IMR-90 (cell line): ENCODE data around the gene C14orf119. TPM values are rescaled to one million over a fixed set of nuclear protein-coding genes. Genes with fewer than 3 reads are reported as not detected.

Experiments
- ATAC-seq: fragments of 200-7000 bp; cut with Tn5 transposase; 2 replicates; pipeline ENCODE4 v1.9.1; 2020; ENCODE audit warnings: low read depth, mild to moderate bottlenecking, moderate library complexity
- BruUV-seq: library from RNA; stranded (reverse); fragments of 400-500 nt; replicated peaks from 2 replicates; lab custom pipeline; 2021; lab: Mats Ljungman, UMichigan
- CTCF ChIA-PET: fragments of 300-600 bp; formaldehyde crosslinking; extraction: SDS; loops from one replicate; lab custom pipeline; 2021; ENCODE audit warnings: antibody characterized with exemption; lab: Yijun Ruan, JAX
- POLR2A ChIA-PET: fragments of 300-600 bp; sonication (Branson Sonifier 250); formaldehyde crosslinking; loops from one replicate; lab custom pipeline; 2022; ENCODE audit warnings: antibody characterized with exemption; ENCODE audit not compliant: unreplicated experiment; lab: Charles Lee
- DNase-seq: peaks from one replicate; pipeline ENCODE4 v3.0.0; 2013
- H2AFZ ChIP-seq: replicated peaks from 2 replicates; pipeline ENCODE3; 2013; ENCODE audit warnings: low read length, mild to moderate bottlenecking; ENCODE audit not compliant: poor library complexity
- H2AK5ac ChIP-seq: 2 replicates; pipeline ENCODE4 v1.6.1; 2013; ENCODE audit warnings: low read depth, low read length, inconsistent platforms
- H2AK9ac ChIP-seq: replicated peaks from 2 replicates; pipeline ENCODE3; 2013; ENCODE audit warnings: mild to moderate bottlenecking, low read depth, low read length, moderate library complexity; ENCODE audit not compliant: poor library complexity
- H2BK120ac ChIP-seq: 2 replicates; pipeline ENCODE4 v1.6.1; 2013; ENCODE audit warnings: low read depth, low read length, inconsistent platforms
- H2BK15ac ChIP-seq: 3 replicates; pipeline ENCODE4 v1.6.1; 2013; ENCODE audit warnings: low read depth, low read length, inconsistent platforms
- H2BK20ac ChIP-seq: 2 replicates; pipeline ENCODE4 v1.6.1; 2013; ENCODE audit warnings: low read depth, mild to moderate bottlenecking, inconsistent platforms, low read length, moderate library complexity
- H2BK5ac ChIP-seq: 2 replicates; pipeline ENCODE4 v1.6.1; 2013; ENCODE audit warnings: mild to moderate bottlenecking, low read depth, low read length, inconsistent platforms; ENCODE audit not compliant: poor library complexity, severe bottlenecking
- H3K14ac ChIP-seq: replicated peaks from 2 replicates; pipeline ENCODE4 v1.6.1; 2013; ENCODE audit warnings: low read depth, low read length, inconsistent platforms
- H3K18ac ChIP-seq: 2 replicates; pipeline ENCODE4 v1.6.1; 2013; ENCODE audit warnings: low read depth, low read length, control low read depth
- H3K23ac ChIP-seq: 2 replicates; pipeline ENCODE4 v1.6.1; 2013; ENCODE audit warnings: low read depth, low read length, inconsistent platforms
- H3K27ac ChIP-seq: 2 replicates; pipeline ENCODE4 v1.5.1; 2013; ENCODE audit warnings: mild to moderate bottlenecking, control low read depth, low read length; ENCODE audit not compliant: insufficient read depth
- H3K27me3 ChIP-seq: 2 replicates; pipeline ENCODE4 v1.6.1; 2013; ENCODE audit warnings: low read length; ENCODE audit not compliant: control insufficient read depth, insufficient read depth
- H3K36me3 ChIP-seq: 2 replicates; pipeline ENCODE4 v1.6.1; 2013; ENCODE audit warnings: low read length, mixed read lengths; ENCODE audit not compliant: control insufficient read depth, insufficient read depth
- H3K4ac ChIP-seq: 2 replicates; pipeline ENCODE4 v1.6.1; 2013; ENCODE audit warnings: low read depth, low read length, inconsistent platforms
- H3K4me1 ChIP-seq: 2 replicates; pipeline ENCODE4 v1.6.1; 2013; ENCODE audit warnings: low read length, mixed read lengths; ENCODE audit not compliant: control insufficient read depth, insufficient read depth
- H3K4me2 ChIP-seq: 2 replicates; pipeline ENCODE4 v1.6.1; 2013; ENCODE audit warnings: low read depth, mild to moderate bottlenecking, control low read depth, low read length, moderate library complexity
- H3K4me3 ChIP-seq: 2 replicates; pipeline ENCODE4 v1.5.1; 2013; ENCODE audit warnings: low read depth, mild to moderate bottlenecking, control low read depth, low read length, moderate library complexity; ENCODE audit not compliant: insufficient read depth
- H3K56ac ChIP-seq: 2 replicates; pipeline ENCODE4 v1.6.1; 2013; ENCODE audit warnings: low read length, inconsistent platforms; ENCODE audit not compliant: insufficient read depth; ENCODE audit errors: extremely low read depth
- H3K79me1 ChIP-seq, 2 experiments: 2 replicates each; pipeline ENCODE4 v1.6.1; 2013; ENCODE audit warnings: low read length in 2 of 2, inconsistent platforms in 1 of 2, low read depth in 1 of 2
- H3K9ac ChIP-seq: 2 replicates; pipeline ENCODE4 v1.6.1; 2013; ENCODE audit warnings: low read depth, low read length, control low read depth
- H3K9me1 ChIP-seq: 2 replicates; pipeline ENCODE4 v1.6.1; 2013; ENCODE audit warnings: low read length, inconsistent platforms; ENCODE audit not compliant: insufficient read depth
- H3K9me3 ChIP-seq: 2 replicates; pipeline ENCODE4 v1.6.1; 2013; ENCODE audit warnings: low read length; ENCODE audit not compliant: control insufficient read depth, insufficient read depth
- H4K20me1 ChIP-seq: 2 replicates; pipeline ENCODE4 v1.6.1; 2013; ENCODE audit warnings: low read length, inconsistent platforms; ENCODE audit not compliant: insufficient read depth
- H4K5ac ChIP-seq: 2 replicates; pipeline ENCODE4 v1.6.1; 2013; ENCODE audit warnings: mild to moderate bottlenecking, low read depth, low read length, control low read depth
- H4K8ac ChIP-seq, 2 experiments: 2 replicates each; pipeline ENCODE4 v1.6.1; 2013; ENCODE audit warnings: low read depth in 2 of 2, low read length in 2 of 2, control low read depth in 1 of 2, inconsistent platforms in 1 of 2
- H4K91ac ChIP-seq: 2 replicates; pipeline ENCODE4 v1.6.1; 2013; ENCODE audit warnings: low read depth, low read length, inconsistent platforms; ENCODE audit not compliant: insufficient read depth
- CEBPB ChIP-seq: IDR thresholded peaks from 2 replicates; pipeline ENCODE4 v1.6.1; 2012; ENCODE audit warnings: low read depth, low read length, improper control_type of control experiment
- CHD1 ChIP-seq: IDR thresholded peaks from 2 replicates; pipeline ENCODE4 v1.6.1; 2012; ENCODE audit warnings: low read depth, low read length, improper control_type of control experiment
- FOS ChIP-seq: fragments of 150-350 bp; IDR thresholded peaks from 2 replicates; pipeline ENCODE4 v1.6.1; 2016; ENCODE audit warnings: low read depth, low read length
- MAFK ChIP-seq: IDR thresholded peaks from 2 replicates; pipeline ENCODE4 v1.6.1; 2012; ENCODE audit warnings: low read depth, low read length, improper control_type of control experiment
- MAZ ChIP-seq: IDR thresholded peaks from 2 replicates; pipeline ENCODE4 v1.6.1; 2012; ENCODE audit warnings: low read depth, mild to moderate bottlenecking, low read length, improper control_type of control experiment, moderate library complexity, borderline replicate concordance
- MXI1 ChIP-seq: IDR thresholded peaks from 2 replicates; pipeline ENCODE4 v1.6.1; 2012; ENCODE audit warnings: low read depth, mild to moderate bottlenecking, low read length, moderate library complexity, borderline replicate concordance
- NFE2L2 ChIP-seq: fragments of 150-350 bp; IDR thresholded peaks from 2 replicates; pipeline ENCODE4 v1.6.1; 2016; ENCODE audit warnings: low read depth, mild to moderate bottlenecking, low read length
- RAD21 ChIP-seq: IDR thresholded peaks from 2 replicates; pipeline ENCODE4 v1.6.1; 2012; ENCODE audit warnings: low read length, improper control_type of control experiment
- RCOR1 ChIP-seq: IDR thresholded peaks from 2 replicates; pipeline ENCODE4 v1.6.1; 2012; ENCODE audit warnings: mild to moderate bottlenecking, low read length, improper control_type of control experiment; ENCODE audit not compliant: insufficient replicate concordance
- RFX5 ChIP-seq: IDR thresholded peaks from 2 replicates; pipeline ENCODE4 v1.8.0; 2012; ENCODE audit warnings: low read depth, mild to moderate bottlenecking, low read length, moderate library complexity
- SMC3 ChIP-seq: fragments of 150-350 bp; IDR thresholded peaks from 2 replicates; pipeline ENCODE4 v1.6.1; 2016; ENCODE audit warnings: low read depth, mild to moderate bottlenecking, antibody characterized with exemption, low read length, moderate library complexity
- USF2 ChIP-seq: fragments of 150-350 bp; IDR thresholded peaks from 2 replicates; pipeline ENCODE4 v1.6.1; 2017; ENCODE audit warnings: mild to moderate bottlenecking, antibody characterized with exemption, low read length, low read depth
- WGBS, 2 experiments: methylation state at CpG; one replicate each; pipeline versions ENCODE4 v1.1.5 to v1.1.7; 2013; ENCODE audit warnings: missing lambda C conversion rate in 2 of 2; ENCODE audit not compliant: insufficient read length in 1 of 2; ENCODE audit errors: extremely low coverage in 2 of 2; 5-methylcytosine and 5-hydroxymethylcytosine counted together
- dilution Hi-C: fragments of 300-500 bp; cut with HindIII; formaldehyde crosslinking; loops from one replicate; pipeline ENCODE4 v1.14.3; 2018; ENCODE audit warnings: low sequenced_read_pairs; ENCODE audit not compliant: unreplicated experiment
- in situ Hi-C: fragments of 300-500 bp; cut with MboI; formaldehyde crosslinking; loops from 3 replicates; pipeline ENCODE4 v1.14.3; 2019; ENCODE audit warnings: low sequenced_read_pairs, inconsistent platforms, mixed read lengths
- intact Hi-C: fragments of 100-400 bp; cut with micrococcal nuclease; formaldehyde crosslinking; loops from 2 replicates; pipeline ENCODE4 v1.10.0; 2022
- polyA plus RNA-seq, 3 experiments: library from polyadenylated mRNA; depleted of rRNA; stranded (reverse); fragments of >200 nt; gene quantifications; 2 replicates each; pipeline ENCODE4 v1.2.3, GENCODE V29; 2012; ENCODE audit warnings: low replicate concordance in 1 of 3
- total RNA-seq: library from RNA; depleted of rRNA; stranded (reverse); fragments of >200 nt; gene quantifications from 2 replicates; pipeline ENCODE4 v1.2.3, GENCODE V29; 2012
- TF ChIP-seq, protein P1 (sequence below): fragments of 150-350 bp; IDR thresholded peaks from 2 replicates; pipeline ENCODE4 v1.6.1; 2016; ENCODE audit warnings: low read depth, mild to moderate bottlenecking, low read length, moderate library complexity, borderline replicate concordance
- TF ChIP-seq, protein P2 (sequence below): conservative IDR thresholded peaks from 2 replicates; pipeline ENCODE4 v1.5.1; 2012; ENCODE audit warnings: mild to moderate bottlenecking, low read depth, low read length, improper control_type of control experiment

Gene C14orf119
- total and polyA plus RNA-seq, 2 of the 4 experiments (the other 2 are of a cell fraction) = 74.0 to 83.7 TPM

DNA sequence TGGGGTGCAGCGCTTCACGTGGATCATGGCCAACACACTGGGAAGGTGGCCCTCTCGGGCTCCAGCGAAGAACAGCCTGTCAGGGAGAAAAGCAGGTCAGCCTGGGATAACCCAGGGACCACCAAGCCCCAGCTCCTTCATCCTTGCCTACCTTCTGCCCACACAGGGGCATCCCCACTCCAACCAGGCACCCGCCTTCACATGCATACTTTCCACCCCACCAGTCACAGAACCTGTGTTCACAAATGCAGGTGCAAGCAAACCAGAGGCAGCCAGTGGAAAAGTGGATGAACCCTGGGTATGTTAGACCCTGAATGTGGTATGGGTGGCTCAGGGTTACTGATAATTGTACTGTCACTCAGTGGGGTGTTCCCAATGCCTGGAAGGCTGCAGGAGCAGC lies 36.2 kb downstream of the C14orf119 start:
- Histone ChIP-seq H3K9ac (no peak overlapping the region), H4K5ac (no peak overlapping the region), H3K27ac (no peak overlapping the region), H2AK9ac (no peak overlapping the region), H3K4me1 (no peaks in the 10 kb centered on the region), H3K14ac (no peak overlapping the region), H3K79me1 (no peaks in the 10 kb centered on the region), H2AFZ (no peak overlapping the region), H2AK5ac (no peak overlapping the region), H3K18ac (no peak overlapping the region), H4K8ac (no peak overlapping the region), H2BK15ac (no peak overlapping the region), H3K9me3 (no peaks in the 10 kb centered on the region), H2BK20ac (no peak overlapping the region), H3K9me1 (no peaks in the 10 kb centered on the region), H3K4ac (no peak overlapping the region), H3K23ac (no peak overlapping the region), H3K56ac (no peak overlapping the region), H2BK120ac (no peak overlapping the region), H3K27me3 (peaks cover 34% of the 10 kb centered on the region), H4K91ac (no peak overlapping the region), H4K20me1 (no peaks in the 10 kb centered on the region), H3K4me3 (no peak overlapping the region), H3K36me3 (no peaks in the 10 kb centered on the region), H3K4me2 (no peak overlapping the region), H2BK5ac (no peak overlapping the region)
- in situ Hi-C loops (no loop called here), dilution Hi-C loops (no loop called here), intact Hi-C loops (no loop called here)
- POLR2A ChIA-PET = no interaction called here
- WGBS, 2 experiments = no CpG with 5 or more reads among the region's 5 CpGs
- ATAC-seq = no peak
- no peak for DNase-seq
- no TSS peak for BruUV-seq
- TF ChIP-seq FOS = no peak
- no peak for TF ChIP-seq CHD1
- no peak for TF ChIP-seq USF2
- no peak for TF ChIP-seq CEBPB
- no peak for TF ChIP-seq SMC3
- TF ChIP-seq RCOR1 = no peak
- no peak for TF ChIP-seq MXI1
- TF ChIP-seq, protein P1, sequence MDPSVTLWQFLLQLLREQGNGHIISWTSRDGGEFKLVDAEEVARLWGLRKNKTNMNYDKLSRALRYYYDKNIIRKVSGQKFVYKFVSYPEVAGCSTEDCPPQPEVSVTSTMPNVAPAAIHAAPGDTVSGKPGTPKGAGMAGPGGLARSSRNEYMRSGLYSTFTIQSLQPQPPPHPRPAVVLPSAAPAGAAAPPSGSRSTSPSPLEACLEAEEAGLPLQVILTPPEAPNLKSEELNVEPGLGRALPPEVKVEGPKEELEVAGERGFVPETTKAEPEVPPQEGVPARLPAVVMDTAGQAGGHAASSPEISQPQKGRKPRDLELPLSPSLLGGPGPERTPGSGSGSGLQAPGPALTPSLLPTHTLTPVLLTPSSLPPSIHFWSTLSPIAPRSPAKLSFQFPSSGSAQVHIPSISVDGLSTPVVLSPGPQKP = no peak
- TF ChIP-seq, protein P2, sequence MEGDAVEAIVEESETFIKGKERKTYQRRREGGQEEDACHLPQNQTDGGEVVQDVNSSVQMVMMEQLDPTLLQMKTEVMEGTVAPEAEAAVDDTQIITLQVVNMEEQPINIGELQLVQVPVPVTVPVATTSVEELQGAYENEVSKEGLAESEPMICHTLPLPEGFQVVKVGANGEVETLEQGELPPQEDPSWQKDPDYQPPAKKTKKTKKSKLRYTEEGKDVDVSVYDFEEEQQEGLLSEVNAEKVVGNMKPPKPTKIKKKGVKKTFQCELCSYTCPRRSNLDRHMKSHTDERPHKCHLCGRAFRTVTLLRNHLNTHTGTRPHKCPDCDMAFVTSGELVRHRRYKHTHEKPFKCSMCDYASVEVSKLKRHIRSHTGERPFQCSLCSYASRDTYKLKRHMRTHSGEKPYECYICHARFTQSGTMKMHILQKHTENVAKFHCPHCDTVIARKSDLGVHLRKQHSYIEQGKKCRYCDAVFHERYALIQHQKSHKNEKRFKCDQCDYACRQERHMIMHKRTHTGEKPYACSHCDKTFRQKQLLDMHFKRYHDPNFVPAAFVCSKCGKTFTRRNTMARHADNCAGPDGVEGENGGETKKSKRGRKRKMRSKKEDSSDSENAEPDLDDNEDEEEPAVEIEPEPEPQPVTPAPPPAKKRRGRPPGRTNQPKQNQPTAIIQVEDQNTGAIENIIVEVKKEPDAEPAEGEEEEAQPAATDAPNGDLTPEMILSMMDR = no peak
- TF ChIP-seq MAFK = no peak
- TF ChIP-seq NFE2L2 = no peak
- no peak for TF ChIP-seq RAD21
- no peak for TF ChIP-seq MAZ
- TF ChIP-seq RFX5 = no peak
- CTCF ChIA-PET = interaction anchor here (0.6 kb wide), 1 partner anchor 56 kb away, joined by 7 read pairs; no protein-coding TSS in a partner anchor
